SU-DHL-6 (cell line): ENCODE data around the gene GCNT2.

Experiments
- EZH2phosphoT487 ChIP-seq: fragments of 200-600 bp; sonication (generic), shearing (Covaris generic); conservative IDR thresholded peaks from 2 replicates; pipeline ENCODE4 v1.6.1; 2018; ENCODE audit warnings: mild to moderate bottlenecking, antibody characterized with exemption, low read length, moderate library complexity, mixed read lengths
- TF ChIP-seq, protein P1 (sequence below): fragments of 200-600 bp; sonication (generic); IDR thresholded peaks from one replicate; pipeline ENCODE4 v1.5.1; 2017; ENCODE audit warnings: antibody characterized with exemption, mild to moderate bottlenecking, low read length, moderate library complexity; ENCODE audit not compliant: insufficient read depth, poor library complexity, severe bottlenecking

DNA sequence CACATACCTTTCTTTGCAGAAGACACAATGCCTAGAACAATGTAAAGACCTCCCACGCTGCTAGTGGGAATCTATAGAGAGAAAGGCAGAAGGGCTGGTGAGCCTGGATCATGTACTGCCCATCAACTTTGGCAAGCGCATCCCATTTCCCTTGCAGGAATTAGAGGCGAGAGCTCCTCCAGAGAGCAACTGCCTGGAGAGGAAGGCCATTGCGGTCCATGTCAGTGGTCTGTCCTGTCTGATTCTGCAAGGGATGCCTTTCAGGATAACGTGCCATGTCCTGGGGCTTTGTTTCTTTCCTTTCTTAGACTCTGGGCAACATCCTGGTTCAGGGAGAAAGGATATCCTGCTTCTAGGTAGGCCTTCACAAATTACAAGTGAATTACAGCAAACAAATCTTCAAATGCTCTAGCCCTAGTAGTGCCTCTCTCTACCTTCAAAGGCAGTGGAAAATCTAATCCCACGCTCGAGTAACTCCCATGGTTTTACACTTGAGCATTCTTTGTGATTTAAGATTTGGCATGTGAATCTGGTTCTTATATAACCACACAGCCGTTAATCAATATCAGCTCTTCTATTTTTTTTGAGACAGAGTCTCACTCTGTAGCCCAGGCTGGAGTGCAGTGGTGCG lies 38.5 kb downstream of the GCNT2 start:
- TF ChIP-seq, protein P1, sequence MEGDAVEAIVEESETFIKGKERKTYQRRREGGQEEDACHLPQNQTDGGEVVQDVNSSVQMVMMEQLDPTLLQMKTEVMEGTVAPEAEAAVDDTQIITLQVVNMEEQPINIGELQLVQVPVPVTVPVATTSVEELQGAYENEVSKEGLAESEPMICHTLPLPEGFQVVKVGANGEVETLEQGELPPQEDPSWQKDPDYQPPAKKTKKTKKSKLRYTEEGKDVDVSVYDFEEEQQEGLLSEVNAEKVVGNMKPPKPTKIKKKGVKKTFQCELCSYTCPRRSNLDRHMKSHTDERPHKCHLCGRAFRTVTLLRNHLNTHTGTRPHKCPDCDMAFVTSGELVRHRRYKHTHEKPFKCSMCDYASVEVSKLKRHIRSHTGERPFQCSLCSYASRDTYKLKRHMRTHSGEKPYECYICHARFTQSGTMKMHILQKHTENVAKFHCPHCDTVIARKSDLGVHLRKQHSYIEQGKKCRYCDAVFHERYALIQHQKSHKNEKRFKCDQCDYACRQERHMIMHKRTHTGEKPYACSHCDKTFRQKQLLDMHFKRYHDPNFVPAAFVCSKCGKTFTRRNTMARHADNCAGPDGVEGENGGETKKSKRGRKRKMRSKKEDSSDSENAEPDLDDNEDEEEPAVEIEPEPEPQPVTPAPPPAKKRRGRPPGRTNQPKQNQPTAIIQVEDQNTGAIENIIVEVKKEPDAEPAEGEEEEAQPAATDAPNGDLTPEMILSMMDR, result no peak
- no peak for TF ChIP-seq EZH2phosphoT487
